Iris pigment epithelial cell (primary cell): ENCODE measurements around the gene BANK1.

Experiments
- DNase-seq: peaks from one replicate; pipeline ENCODE4 v3.0.0-alpha.2; 2011; ENCODE audit warnings: low read depth

The BANK1 gene

GRCh38 chr4:101823864-101824263 is 33.3 kb downstream of the BANK1 start:
- no peak for DNase-seq

- no peak for DNase-seq
These were observed 34.0 kb downstream of the BANK1 start for GRCh38 chr4:101824500-101824899.

GRCh38 chr4:101825953-101826352 is 35.4 kb downstream of the BANK1 start:
- DNase-seq = no peak

GRCh38 chr4:101831816-101832215 is 41.3 kb downstream of the BANK1 start:
- no peak for DNase-seq

GRCh38 chr4:101833480-101833879 is 43.0 kb downstream of the BANK1 start:
- no peak for DNase-seq

- DNase-seq = peak; percentile 77
These were observed 44.8 kb downstream of the BANK1 start for GRCh38 chr4:101835121-101835904.

GRCh38 chr4:101843054-101843453 is 52.5 kb downstream of the BANK1 start:
- DNase-seq = no peak

- DNase-seq = no peak
These were observed 56.0 kb downstream of the BANK1 start for GRCh38 chr4:101846550-101846949.

GRCh38 chr4:101850698-101851097 is 60.2 kb downstream of the BANK1 start:
- no peak for DNase-seq

GRCh38 chr4:101851672-101852071 is 61.1 kb downstream of the BANK1 start:
- no peak for DNase-seq

- no peak for DNase-seq
These were observed 62.5 kb downstream of the BANK1 start for GRCh38 chr4:101853028-101853427.

- DNase-seq = no peak
These were observed 63.2 kb downstream of the BANK1 start for GRCh38 chr4:101853691-101854090.

GRCh38 chr4:101855239-101855638 is 64.7 kb downstream of the BANK1 start:
- DNase-seq = no peak

- DNase-seq = no peak
These were observed 65.6 kb downstream of the BANK1 start for GRCh38 chr4:101856149-101856548.

- no peak for DNase-seq
These were observed 66.6 kb downstream of the BANK1 start for GRCh38 chr4:101857176-101857575.

- no peak for DNase-seq
These were observed 68.1 kb downstream of the BANK1 start for GRCh38 chr4:101858641-101859040.

- DNase-seq = no peak
These were observed 72.1 kb downstream of the BANK1 start for GRCh38 chr4:101862595-101862994.

GRCh38 chr4:101864660-101865059 is 74.1 kb downstream of the BANK1 start:
- DNase-seq = no peak

GRCh38 chr4:101865501-101866062 is 75.1 kb downstream of the BANK1 start:
- DNase-seq = peak; percentile 32

- no peak for DNase-seq
These were observed 80.3 kb downstream of the BANK1 start for GRCh38 chr4:101870874-101871273.

- no peak for DNase-seq
These were observed 81.6 kb downstream of the BANK1 start for GRCh38 chr4:101871962-101872676.

- DNase-seq = no peak
These were observed 95.0 kb downstream of the BANK1 start for GRCh38 chr4:101885574-101885973.

GRCh38 chr4:101886826-101887225 is 96.3 kb downstream of the BANK1 start:
- no peak for DNase-seq
